GM23338 (cell line): ENCODE data around the gene CCDC197. TPM values are rescaled to one million over a fixed set of nuclear protein-coding genes. Genes with fewer than 3 reads are reported as not detected.

Experiments
- ATAC-seq: fragments of 200-7000 bp; cut with Tn5 transposase; 3 replicates; pipeline ENCODE4 v1.9.1; 2020
- DNase-seq: peaks from one replicate; pipeline ENCODE4 v3.0.0-alpha.2; 2015; ENCODE audit warnings: low spot score
- H2AFZ ChIP-seq: fragments of 200-600 bp; sonication (generic); 2 replicates; pipeline ENCODE4 v1.8.0; 2016; ENCODE audit warnings: antibody characterized with exemption, mild to moderate bottlenecking, moderate library complexity
- H3F3A ChIP-seq: fragments of 200-600 bp; sonication (generic); replicated peaks from 2 replicates; pipeline ENCODE4 v1.8.0; 2017; ENCODE audit warnings: antibody characterized with exemption, mixed run types, low read depth
- H3K27ac ChIP-seq: fragments of 200-600 bp; sonication (generic); 2 replicates; pipeline ENCODE4 v1.6.1; 2016; ENCODE audit warnings: low read depth
- H3K27me3 ChIP-seq: fragments of 200-600 bp; sonication (generic); 2 replicates; pipeline ENCODE4 v1.8.0; 2016; ENCODE audit warnings: mild to moderate bottlenecking, mixed run types, moderate library complexity; ENCODE audit not compliant: insufficient read depth
- H3K36me3 ChIP-seq: fragments of 200-600 bp; sonication (generic); 2 replicates; pipeline ENCODE4 v1.8.0; 2016; ENCODE audit warnings: mild to moderate bottlenecking; ENCODE audit not compliant: insufficient read depth
- H3K4me1 ChIP-seq: fragments of 200-600 bp; sonication (generic); 2 replicates; pipeline ENCODE4 v1.8.0; 2016; ENCODE audit warnings: mild to moderate bottlenecking, moderate library complexity; ENCODE audit not compliant: insufficient read depth
- H3K4me2 ChIP-seq: fragments of 200-600 bp; sonication (generic); 2 replicates; pipeline ENCODE4 v1.7.1; 2017; ENCODE audit warnings: mixed run types
- H3K4me3 ChIP-seq: fragments of 200-600 bp; sonication (generic); 2 replicates; pipeline ENCODE4 v1.6.1; 2016; ENCODE audit warnings: mixed run types
- H3K79me2 ChIP-seq: fragments of 200-600 bp; sonication (generic); replicated peaks from 2 replicates; pipeline ENCODE4 v1.8.0; 2017; ENCODE audit warnings: mild to moderate bottlenecking; ENCODE audit not compliant: insufficient read depth
- H3K9me2 ChIP-seq: fragments of 200-600 bp; sonication (generic); 2 replicates; pipeline ENCODE4 v1.8.0; 2017; ENCODE audit not compliant: insufficient read depth
- H4K20me1 ChIP-seq: fragments of 200-600 bp; sonication (generic); replicated peaks from 2 replicates; pipeline ENCODE4 v1.8.0; 2017; ENCODE audit warnings: mild to moderate bottlenecking; ENCODE audit not compliant: insufficient read depth
- H3K27ac Mint-ChIP-seq: 2 replicates; pipeline ENCODE4 v1.8.0; 2020; ENCODE audit warnings: inconsistent platforms, mild to moderate bottlenecking, moderate library complexity, mixed read lengths
- H3K27me3 Mint-ChIP-seq: 3 replicates; pipeline ENCODE4 v1.8.0; 2022; ENCODE audit warnings: low read depth, mild to moderate bottlenecking, moderate library complexity, mixed read lengths, inconsistent platforms; ENCODE audit not compliant: insufficient read depth, poor library complexity
- H3K36me3 Mint-ChIP-seq: 3 replicates; pipeline ENCODE4 v1.8.0; 2021; ENCODE audit warnings: low read depth, mild to moderate bottlenecking, inconsistent platforms, moderate library complexity, mixed read lengths
- H3K4me1 Mint-ChIP-seq: 3 replicates; pipeline ENCODE4 v1.8.0; 2020; ENCODE audit warnings: mild to moderate bottlenecking, inconsistent platforms, mixed read lengths
- H3K4me3 Mint-ChIP-seq: 3 replicates; pipeline ENCODE4 v1.8.0; 2021; ENCODE audit warnings: moderate library complexity, mild to moderate bottlenecking, inconsistent platforms, mixed read lengths
- H3K9me3 Mint-ChIP-seq: 3 replicates; pipeline ENCODE4 v1.8.0; 2020; ENCODE audit warnings: moderate library complexity, mild to moderate bottlenecking, inconsistent platforms, mixed read lengths
- CREB1 ChIP-seq: fragments of 250-450 bp; sonication (Bioruptor Pico); IDR thresholded peaks from 2 replicates; pipeline ENCODE4 v1.5.0; 2020; ENCODE audit warnings: low read depth, mild to moderate bottlenecking, moderate library complexity
- CTCF ChIP-seq, 2 experiments: fragments of 200-600 bp in 1 of 2; sonication (generic) in 1 of 2; conservative IDR thresholded peaks; 2 replicates each; pipeline versions ENCODE4 v1.5.1 to v1.6.1; 2016 to 2017; ENCODE audit warnings: antibody characterized with exemption in 2 of 2, low read depth in 2 of 2, mild to moderate bottlenecking in 2 of 2, moderate library complexity in 1 of 2
- ETS1 ChIP-seq: IDR thresholded peaks from 2 replicates; pipeline ENCODE4 v1.6.1; 2016; ENCODE audit warnings: antibody characterized with exemption
- EZH2 ChIP-seq: fragments of 200-600 bp; sonication (generic); IDR thresholded peaks from one replicate; pipeline ENCODE4 v1.8.0; 2017; ENCODE audit warnings: antibody characterized with exemption, mild to moderate bottlenecking, low read depth; ENCODE audit not compliant: unreplicated experiment
- EZH2phosphoT487 ChIP-seq: fragments of 200-600 bp; sonication (generic); IDR thresholded peaks from one replicate; pipeline ENCODE4 v1.8.1; 2018; ENCODE audit warnings: antibody characterized with exemption; ENCODE audit not compliant: unreplicated experiment
- NANOG ChIP-seq: IDR thresholded peaks from 2 replicates; pipeline ENCODE4 v1.6.1; 2016; ENCODE audit warnings: antibody characterized with exemption, borderline replicate concordance
- REST ChIP-seq: IDR thresholded peaks from one replicate; pipeline ENCODE4 v1.6.1; 2018; ENCODE audit warnings: antibody characterized with exemption; ENCODE audit not compliant: unreplicated experiment
- ZNF114 ChIP-seq: fragments of 250-450 bp; sonication (Bioruptor Pico); IDR thresholded peaks from 2 replicates; pipeline ENCODE4 v1.5.0; 2020; ENCODE audit warnings: mild to moderate bottlenecking, moderate library complexity
- ZNF331 ChIP-seq: fragments of 250-450 bp; sonication (Bioruptor Pico); IDR thresholded peaks from 2 replicates; pipeline ENCODE4 v1.5.0; 2020; ENCODE audit warnings: low read depth, mild to moderate bottlenecking, moderate library complexity
- polyA plus RNA-seq: library from polyadenylated mRNA; unstranded; fragments of >200 nt; fragmentation: Nextera tagmentation; extraction: Ambion mirVana; gene quantifications from 2 replicates; pipeline ENCODE4 v1.2.1, GENCODE V29; 2016
- total RNA-seq: library from RNA; depleted of rRNA; stranded (reverse); fragments of >200 nt; shearing (Covaris generic); gene quantifications from 2 replicates; pipeline ENCODE4 v1.2.3, GENCODE V29; 2014

Gene CCDC197
- total and polyA plus RNA-seq, 2 experiments from 2014 or later, result not detected

GRCh38 chr14:93984987-93985410, 12.1 kb upstream of the CCDC197 start:
- Histone ChIP-seq H3K36me3 (no peaks in the 10 kb centered on the region), H2AFZ (peak overlapping the region; percentile 70; the same call in 1 of the 2 replicates), H3K79me2 (no peaks in the 10 kb centered on the region), H3K4me1 (no peaks in the 10 kb centered on the region), H3K4me2 (no peak overlapping the region), H3K27ac (no peak overlapping the region), H3K4me3 (no peak overlapping the region), H4K20me1 (no peaks in the 10 kb centered on the region), H3K27me3 (no peaks in the 10 kb centered on the region), H3K9me2 (no peaks in the 10 kb centered on the region), H3F3A (no peaks in the 10 kb centered on the region)
- Mint-ChIP-seq H3K4me1 (peaks cover 14% of the 10 kb centered on the region), H3K36me3 (no peaks in the 10 kb centered on the region; the same call in 2 of the 3 replicates), H3K9me3 (no peaks in the 10 kb centered on the region), H3K4me3 (no peak overlapping the region), H3K27me3 (peaks cover 9% of the 10 kb centered on the region), H3K27ac (no peak overlapping the region)
- DNase-seq, result peak; percentile 69
- peak; percentile 54 for ATAC-seq
- TF ChIP-seq REST (no peak), ZNF331 (CRISPR knock-in tag) (no peak), CTCF (conservative IDR thresholded peaks at IDR 0.05; ENCODE audit: low read depth in 2 of 2) (peak; percentile 58 to 66), NANOG (no peak)

GRCh38 chr14:93986955-93987354, 10.1 kb upstream of the CCDC197 start:
- no peak overlapping the region for H3K27ac Mint-ChIP-seq
- Histone ChIP-seq H3K79me2 (no peaks in the 10 kb centered on the region), H3K36me3 (no peaks in the 10 kb centered on the region), H3K4me1 (no peaks in the 10 kb centered on the region), H3K9me2 (no peaks in the 10 kb centered on the region), H3K27ac (no peak overlapping the region), H4K20me1 (no peaks in the 10 kb centered on the region), H3K27me3 (no peaks in the 10 kb centered on the region), H2AFZ (peak overlapping the region; percentile 83), H3K4me3 (no peak overlapping the region), H3K4me2 (no peak overlapping the region; the same call in 1 of the 2 replicates), H3F3A (no peaks in the 10 kb centered on the region)
- H3K9me3 Mint-ChIP-seq, result no peaks in the 10 kb centered on the region
- no peak for DNase-seq
- H3K36me3 Mint-ChIP-seq, result no peaks in the 10 kb centered on the region; the same call in 2 of the 3 replicates
- H3K4me3 Mint-ChIP-seq, result no peak overlapping the region
- peaks cover 9% of the 10 kb centered on the region for H3K27me3 Mint-ChIP-seq
- ATAC-seq, result peak; percentile 8; the same call in 1 of the 3 replicates
- H3K4me1 Mint-ChIP-seq, result peaks cover 14% of the 10 kb centered on the region
- TF ChIP-seq ZNF114 (no peak), REST (no peak), CREB1 (no peak), EZH2phosphoT487 (no peak), EZH2 (no peak), ETS1 (no peak)
